GM12873 (cell line): Measurements from ENCODE around the gene FAM167B.

Experiments used
- CTCF ChIP-seq: IDR thresholded peaks from 2 replicates; pipeline ENCODE4 v1.5.1; 2012; ENCODE audit warnings: low read depth, mild to moderate bottlenecking, moderate library complexity, low read length, control low read depth; ENCODE audit not compliant: insufficient read depth; ENCODE audit errors: missing control alignments

The FAM167B gene

GRCh38 chr1:32241001-32241763, 5.8 kb upstream of the FAM167B start:
- TF ChIP-seq CTCF, result no peak

- no peak for TF ChIP-seq CTCF
Observed at GRCh38 chr1:32242341-32242851, 4.6 kb upstream of the FAM167B start.

GRCh38 chr1:32247452-32247851, 430 bp downstream of the FAM167B start:
- TF ChIP-seq CTCF, result no peak

- peak; percentile 97 for TF ChIP-seq CTCF
Observed at GRCh38 chr1:32247983-32248889, 1.2 kb downstream of the FAM167B start.

- no peak for TF ChIP-seq CTCF
Observed at GRCh38 chr1:32249831-32250525, 3.0 kb downstream of the FAM167B start.

- no peak for TF ChIP-seq CTCF
Observed at GRCh38 chr1:32250893-32251716, 4.1 kb downstream of the FAM167B start, which contains the start of gene LCK. Gene LCK, plus strand, starts transcription at chr1:32251265. Its CDS starts 23,065 bp downstream, at chr1:32274330.
